Measurements from ENCODE around the gene ATG13. TPM values are rescaled to one million over a fixed set of nuclear protein-coding genes. Genes with fewer than 3 reads are reported as not detected.

Gene ATG13
- polyA plus RNA-seq, 1 donor (not counting 4 experiments of a cell fraction or from before 2014, with no cell fraction given), result 33.3 TPM

GRCh38 chr11:46643531-46643930, 26.2 kb downstream of the ATG13 start:
- peaks cover 4 to 6% of the 10 kb centered on the region in 2 experiments for H3K36me3 ChIP-seq (ENCODE audit: control insufficient read depth in 2 of 2, extremely low read depth in 1 of 2, insufficient read depth in 2 of 2, low read length in 2 of 2)
- H3K27ac ChIP-seq (ENCODE audit: control insufficient read depth, insufficient read depth, low read length), result no peak overlapping the region
- H3K27me3 ChIP-seq (ENCODE audit: control insufficient read depth, extremely low read depth, insufficient read depth, low read length), result no peaks in the 10 kb centered on the region
- no peak for TF ChIP-seq CTCF (optimal IDR thresholded peaks at IDR 0.05 in 1 of 3, IDR thresholded peaks at IDR 0.05 in 1 of 3, conservative IDR thresholded peaks at IDR 0.05 in 1 of 3; ENCODE audit: extremely low read depth in 1 of 3, insufficient read depth in 2 of 3, low read length in 3 of 3)
- no peak for TF ChIP-seq EZH2 (IDR thresholded peaks at IDR 0.05; ENCODE audit: low read length)
- no peak for DNase-seq (ENCODE audit: low read depth, low spot score)
- no peaks in the 10 kb centered on the region for H3K4me1 ChIP-seq (ENCODE audit: control insufficient read depth, extremely low read depth, insufficient read depth, low read length)
- H3K9me1 ChIP-seq (ENCODE audit: control insufficient read depth, extremely low read depth, insufficient read depth, low read length), result no peaks in the 10 kb centered on the region
- dilution Hi-C loops (cut with MboI; ENCODE audit: extremely low pct_ligation_motif_present, low sequenced_read_pairs), result no loop called here
- H3K4me3 ChIP-seq (ENCODE audit: control insufficient read depth in 2 of 3, extremely low read depth in 1 of 3, insufficient read depth in 2 of 3, low read depth in 1 of 3, low read length in 3 of 3), result no peak overlapping the region
- no peak overlapping the region for H2AFZ ChIP-seq (ENCODE audit: control insufficient read depth, low read length)
- FAIRE-seq, result no peak
- no peaks in the 10 kb centered on the region for H3K9me3 ChIP-seq (ENCODE audit: control insufficient read depth, low read depth, low read length)
- H3K4me2 ChIP-seq (ENCODE audit: control insufficient read depth, extremely low read depth, insufficient read depth, low read depth, low read length), result no peak overlapping the region
- no peaks in the 10 kb centered on the region for H3K79me2 ChIP-seq (ENCODE audit: control insufficient read depth, insufficient read depth, low read length)
- no peak overlapping the region for H3K9ac ChIP-seq (ENCODE audit: control insufficient read depth, extremely low read depth, insufficient read depth, low read length)
- H4K20me1 ChIP-seq (ENCODE audit: control insufficient read depth, extremely low read depth, insufficient read depth, low read length), result no peaks in the 10 kb centered on the region

GRCh38 chr11:46643986-46644385, 26.6 kb downstream of the ATG13 start:
- Histone ChIP-seq H3K9me1 (ENCODE audit: control insufficient read depth, extremely low read depth, insufficient read depth, low read length) (no peaks in the 10 kb centered on the region), H3K27ac (ENCODE audit: control insufficient read depth, insufficient read depth, low read length) (no peak overlapping the region), H3K9me3 (ENCODE audit: control insufficient read depth, low read depth, low read length) (no peaks in the 10 kb centered on the region), H4K20me1 (ENCODE audit: control insufficient read depth, extremely low read depth, insufficient read depth, low read length) (no peaks in the 10 kb centered on the region), H3K27me3 (ENCODE audit: control insufficient read depth, extremely low read depth, insufficient read depth, low read length) (no peaks in the 10 kb centered on the region), H3K4me2 (ENCODE audit: control insufficient read depth, extremely low read depth, insufficient read depth, low read depth, low read length) (no peak overlapping the region), H3K4me3 (ENCODE audit: control insufficient read depth in 2 of 3, extremely low read depth in 1 of 3, insufficient read depth in 2 of 3, low read depth in 1 of 3, low read length in 3 of 3) (no peak overlapping the region), H2AFZ (ENCODE audit: control insufficient read depth, low read length) (no peak overlapping the region), H3K9ac (ENCODE audit: control insufficient read depth, extremely low read depth, insufficient read depth, low read length) (no peak overlapping the region), H3K36me3 (ENCODE audit: control insufficient read depth in 2 of 2, extremely low read depth in 1 of 2, insufficient read depth in 2 of 2, low read length in 2 of 2) (peaks cover 4 to 6% of the 10 kb centered on the region in 2 experiments), H3K4me1 (ENCODE audit: control insufficient read depth, extremely low read depth, insufficient read depth, low read length) (no peaks in the 10 kb centered on the region), H3K79me2 (ENCODE audit: control insufficient read depth, insufficient read depth, low read length) (no peaks in the 10 kb centered on the region)
- TF ChIP-seq EZH2 (IDR thresholded peaks at IDR 0.05; ENCODE audit: low read length) (no peak), CTCF (optimal IDR thresholded peaks at IDR 0.05 in 1 of 3, IDR thresholded peaks at IDR 0.05 in 1 of 3, conservative IDR thresholded peaks at IDR 0.05 in 1 of 3; ENCODE audit: extremely low read depth in 1 of 3, insufficient read depth in 2 of 3, low read length in 3 of 3) (no peak)
- dilution Hi-C loops (cut with MboI; ENCODE audit: extremely low pct_ligation_motif_present, low sequenced_read_pairs), result no loop called here
- no peak for DNase-seq (ENCODE audit: low read depth, low spot score)
- FAIRE-seq, result no peak

All from keratinocyte (primary cell).